CD8-positive, alpha-beta memory T cell (primary cell): ENCODE measurements around the gene TUBGCP3. TPM values are rescaled to one million over a fixed set of nuclear protein-coding genes. Genes with fewer than 3 reads are reported as not detected.

Experiments
- CTCF ChIA-PET: fragments of 350-600 bp; sonication (Branson Sonifier 250); formaldehyde crosslinking; loops from one replicate; lab custom pipeline; 2021; ENCODE audit warnings: antibody characterized with exemption; lab: Charles Lee
- POLR2A ChIA-PET: fragments of 350-600 bp; sonication (Branson Sonifier 250); formaldehyde crosslinking; loops from one replicate; lab custom pipeline; 2021; ENCODE audit warnings: antibody characterized with exemption; lab: Charles Lee
- DNase-seq, 5 donors: peaks; one replicate each; pipeline versions ENCODE4 v3.0.0 to v3.0.0-alpha.2; 2020 to 2022; ENCODE audit warnings: mixed read lengths in 1 of 5
- H3K27ac ChIP-seq: one replicate; pipeline ENCODE4 v1.7.0; 2013; ENCODE audit warnings: low read depth, mild to moderate bottlenecking, low read length, moderate library complexity
- H3K27me3 ChIP-seq: 2 replicates; pipeline ENCODE4 v1.7.0; 2013; ENCODE audit warnings: low read length, mild to moderate bottlenecking; ENCODE audit not compliant: insufficient read depth, poor library complexity, severe bottlenecking
- H3K36me3 ChIP-seq: 2 replicates; pipeline ENCODE4 v1.7.0; 2013; ENCODE audit warnings: mild to moderate bottlenecking, low read length, moderate library complexity; ENCODE audit not compliant: insufficient read depth
- H3K4me1 ChIP-seq: 2 replicates; pipeline ENCODE4 v1.7.0; 2013; ENCODE audit warnings: mild to moderate bottlenecking, low read length, moderate library complexity; ENCODE audit not compliant: insufficient read depth
- H3K4me3 ChIP-seq: 2 replicates; pipeline ENCODE4 v1.7.0; 2013; ENCODE audit warnings: mild to moderate bottlenecking, low read length
- H3K9me3 ChIP-seq: 2 replicates; pipeline ENCODE4 v1.7.0; 2013; ENCODE audit warnings: mild to moderate bottlenecking, low read length
- H3K27ac Mint-ChIP-seq, 8 donors: one replicate each; pipeline ENCODE4 v1.8.0; 2020 to 2021; ENCODE audit warnings: mixed read lengths in 8 of 8, mild to moderate bottlenecking in 6 of 8, inconsistent platforms in 3 of 8, moderate library complexity in 3 of 8
- H3K27me3 Mint-ChIP-seq, 2 donors: one replicate each; pipeline ENCODE4 v1.8.0; 2020 to 2021; ENCODE audit warnings: mixed read lengths in 2 of 2, mild to moderate bottlenecking in 1 of 2, moderate library complexity in 1 of 2
- H3K36me3 Mint-ChIP-seq, 3 donors: one replicate each; pipeline ENCODE4 v1.8.0; 2020 to 2021; ENCODE audit warnings: mixed read lengths in 3 of 3, inconsistent platforms in 1 of 3, mild to moderate bottlenecking in 1 of 3
- H3K4me1 Mint-ChIP-seq, 3 donors: one replicate each; pipeline ENCODE4 v1.8.0; 2020 to 2021; ENCODE audit warnings: mixed read lengths in 3 of 3, inconsistent platforms in 1 of 3, mild to moderate bottlenecking in 1 of 3
- H3K4me3 Mint-ChIP-seq, 7 donors: one replicate each; pipeline ENCODE4 v1.8.0; 2020 to 2021; ENCODE audit warnings: mixed read lengths in 7 of 7, mild to moderate bottlenecking in 6 of 7, moderate library complexity in 4 of 7, inconsistent platforms in 2 of 7
- H3K9me3 Mint-ChIP-seq, 5 donors: one replicate each; pipeline ENCODE4 v1.8.0; 2020 to 2022; ENCODE audit warnings: mixed read lengths in 5 of 5, mild to moderate bottlenecking in 3 of 5, moderate library complexity in 2 of 5, inconsistent platforms in 1 of 5
- polyA plus RNA-seq: library from polyadenylated mRNA; unstranded; fragments of 300-500 nt; fragmentation: Illumina TruSeq; gene quantifications from one replicate; pipeline ENCODE4 v1.2.3, GENCODE V29; 2021
- total RNA-seq, 2 experiments: library from RNA; stranded (reverse); gene quantifications; one replicate each; pipeline ENCODE4 v1.2.3, GENCODE V29; 2021

The TUBGCP3 gene
- total and polyA plus RNA-seq, 3 experiments from 2014 or later, result 16.8 to 47.0 (median 45.8) TPM

GRCh38 chr13:112449545-112449930 is 138.4 kb downstream of the TUBGCP3 start:
- H3K36me3 ChIP-seq, result no peaks in the 10 kb centered on the region
- Mint-ChIP-seq H3K4me1 (no peaks in the 10 kb centered on the region), H3K4me3 (no peak overlapping the region), H3K9me3 (no peaks in the 10 kb centered on the region), H3K27ac (no peak overlapping the region), H3K27me3 (peaks cover 4 to 9% of the 10 kb centered on the region in 2 donors), H3K36me3 (no peaks in the 10 kb centered on the region)
- H3K4me1 ChIP-seq, result no peaks in the 10 kb centered on the region
- no peaks in the 10 kb centered on the region for H3K9me3 ChIP-seq
- no peak overlapping the region for H3K27ac ChIP-seq
- H3K27me3 ChIP-seq, result no peaks in the 10 kb centered on the region
- no peak for DNase-seq
- H3K4me3 ChIP-seq, result no peak overlapping the region
- ChIA-PET POLR2A (no interaction called here), CTCF (no interaction called here)

DNA sequence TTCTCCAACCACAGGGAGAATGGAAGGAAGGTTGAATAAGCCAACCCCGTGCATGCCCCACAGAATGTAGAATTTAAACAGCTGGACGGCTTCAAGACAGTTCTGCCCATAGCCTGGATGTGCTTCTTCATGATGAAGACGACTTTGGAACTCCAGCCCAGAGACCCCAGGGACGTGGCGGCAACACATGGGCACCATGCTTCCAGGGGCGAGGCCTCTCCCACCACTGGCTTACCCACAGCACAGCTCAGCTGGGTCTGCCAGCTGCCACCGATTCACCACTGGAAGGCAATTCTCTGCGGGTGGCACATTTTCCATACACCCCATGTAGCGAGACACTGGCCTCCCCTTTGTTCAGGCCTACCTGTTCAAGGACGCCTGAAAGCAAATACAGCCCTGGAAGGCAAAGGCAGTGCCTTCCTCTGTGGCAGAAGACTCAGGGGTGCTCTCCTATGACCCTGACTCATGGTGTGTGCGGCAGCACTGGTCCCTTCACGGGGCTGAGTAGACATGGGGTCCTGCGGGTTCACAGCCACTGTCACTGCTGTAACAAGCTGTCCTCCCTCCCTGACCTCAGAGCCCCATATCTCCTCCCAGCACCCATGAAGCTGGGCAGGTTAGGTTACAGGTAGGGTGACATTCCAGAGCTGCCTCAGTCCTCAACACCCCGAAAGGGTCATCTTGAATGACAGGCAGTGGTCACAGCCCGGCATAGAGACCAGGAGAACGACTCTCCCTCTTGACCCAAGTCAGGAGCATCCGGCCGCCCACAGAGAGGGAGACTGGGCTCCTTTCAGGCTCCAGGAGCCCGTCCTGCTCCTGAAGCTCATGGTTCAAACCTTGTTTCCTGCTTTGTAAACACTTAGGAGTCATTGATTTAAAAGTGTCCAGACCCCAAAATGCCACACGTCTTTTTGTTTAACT is 139.1 kb downstream of the TUBGCP3 start:
- no peaks in the 10 kb centered on the region for H3K4me1 ChIP-seq
- Mint-ChIP-seq H3K36me3 (no peaks in the 10 kb centered on the region), H3K27me3 (peaks cover 5 to 11% of the 10 kb centered on the region in 2 donors), H3K4me1 (peaks cover 0 to under 1% (median 0%) of the 10 kb centered on the region in 3 donors), H3K4me3 (no peak overlapping the region), H3K27ac (no peak overlapping the region), H3K9me3 (no peaks in the 10 kb centered on the region)
- no peaks in the 10 kb centered on the region for H3K9me3 ChIP-seq
- H3K4me3 ChIP-seq, result no peak overlapping the region
- CTCF ChIA-PET, result no interaction called here
- DNase-seq, result no peak
- POLR2A ChIA-PET, result no interaction called here
- H3K27ac ChIP-seq, result no peak overlapping the region
- H3K27me3 ChIP-seq, result no peaks in the 10 kb centered on the region
- H3K36me3 ChIP-seq, result no peaks in the 10 kb centered on the region

- H3K27me3 Mint-ChIP-seq, result peaks cover 3 to 20% of the 10 kb centered on the region in 2 donors
- H3K27ac Mint-ChIP-seq, result no peak overlapping the region
- H3K36me3 Mint-ChIP-seq, result no peaks in the 10 kb centered on the region
- DNase-seq, result no peak
- CTCF ChIA-PET, result no interaction called here
- H3K4me1 Mint-ChIP-seq, result peaks cover 1 to 3% (median 3%) of the 10 kb centered on the region in 3 donors
- Histone ChIP-seq H3K36me3 (no peaks in the 10 kb centered on the region), H3K27me3 (no peaks in the 10 kb centered on the region), H3K9me3 (no peaks in the 10 kb centered on the region), H3K4me1 (no peaks in the 10 kb centered on the region), H3K27ac (no peak overlapping the region), H3K4me3 (no peak overlapping the region)
- H3K4me3 Mint-ChIP-seq, result no peak overlapping the region
- H3K9me3 Mint-ChIP-seq, result no peaks in the 10 kb centered on the region
- POLR2A ChIA-PET, result no interaction called here
Observed at GRCh38 chr13:112447761-112448603, 140.0 kb downstream of the TUBGCP3 start.

GRCh38 chr13:112447306-112447705 is 140.6 kb downstream of the TUBGCP3 start:
- H3K4me3 ChIP-seq, result no peak overlapping the region
- no peak for DNase-seq
- H3K27ac Mint-ChIP-seq, result no peak overlapping the region
- ChIA-PET POLR2A (no interaction called here), CTCF (no interaction called here)
- no peaks in the 10 kb centered on the region for H3K4me1 ChIP-seq
- peaks cover 1 to 4% (median 3%) of the 10 kb centered on the region in 3 donors for H3K4me1 Mint-ChIP-seq
- H3K36me3 Mint-ChIP-seq, result no peaks in the 10 kb centered on the region
- no peak overlapping the region for H3K27ac ChIP-seq
- H3K36me3 ChIP-seq, result no peaks in the 10 kb centered on the region
- no peaks in the 10 kb centered on the region for H3K9me3 Mint-ChIP-seq
- H3K9me3 ChIP-seq, result no peaks in the 10 kb centered on the region
- H3K4me3 Mint-ChIP-seq, result no peak overlapping the region
- no peaks in the 10 kb centered on the region for H3K27me3 ChIP-seq
- H3K27me3 Mint-ChIP-seq, result peaks cover 3 to 24% of the 10 kb centered on the region in 2 donors

- H3K36me3 ChIP-seq, result no peaks in the 10 kb centered on the region
- DNase-seq, result no peak
- no peak overlapping the region for H3K27ac Mint-ChIP-seq
Observed at GRCh38 chr13:112446867-112447266, 141.1 kb downstream of the TUBGCP3 start.

GRCh38 chr13:112446347-112446861 is 141.5 kb downstream of the TUBGCP3 start:
- no peak overlapping the region for H3K27ac Mint-ChIP-seq
- H3K9me3 Mint-ChIP-seq, result no peaks in the 10 kb centered on the region
- H3K36me3 Mint-ChIP-seq, result no peaks in the 10 kb centered on the region
- no peak overlapping the region for H3K4me3 Mint-ChIP-seq
- Histone ChIP-seq H3K9me3 (no peaks in the 10 kb centered on the region), H3K27ac (no peak overlapping the region), H3K27me3 (no peaks in the 10 kb centered on the region), H3K4me3 (no peak overlapping the region), H3K36me3 (no peaks in the 10 kb centered on the region), H3K4me1 (no peaks in the 10 kb centered on the region)
- H3K4me1 Mint-ChIP-seq, result peaks cover 1 to 4% (median 3%) of the 10 kb centered on the region in 3 donors
- CTCF ChIA-PET, result no interaction called here
- POLR2A ChIA-PET, result no interaction called here
- peaks cover 3 to 28% of the 10 kb centered on the region in 2 donors for H3K27me3 Mint-ChIP-seq
- no peak for DNase-seq

More at GRCh38 chr13:112446867-112447266, 141.1 kb downstream of the TUBGCP3 start:
- POLR2A ChIA-PET, result no interaction called here
- Mint-ChIP-seq H3K4me1 (peaks cover 1 to 4% (median 3%) of the 10 kb centered on the region in 3 donors), H3K9me3 (no peaks in the 10 kb centered on the region), H3K27me3 (peaks cover 3 to 25% of the 10 kb centered on the region in 2 donors), H3K4me3 (no peak overlapping the region), H3K36me3 (no peaks in the 10 kb centered on the region)
- CTCF ChIA-PET, result no interaction called here
- H3K4me1 ChIP-seq, result no peaks in the 10 kb centered on the region
- no peaks in the 10 kb centered on the region for H3K27me3 ChIP-seq
- H3K27ac ChIP-seq, result no peak overlapping the region
- H3K9me3 ChIP-seq, result no peaks in the 10 kb centered on the region
- H3K4me3 ChIP-seq, result no peak overlapping the region

- no peak overlapping the region for H3K4me3 Mint-ChIP-seq
- peaks cover 1 to 4% (median 3%) of the 10 kb centered on the region in 3 donors for H3K4me1 Mint-ChIP-seq
- H3K9me3 Mint-ChIP-seq, result no peaks in the 10 kb centered on the region
- H3K36me3 Mint-ChIP-seq, result no peaks in the 10 kb centered on the region
- ChIA-PET POLR2A (no interaction called here), CTCF (no interaction called here)
- no peak overlapping the region for H3K27ac Mint-ChIP-seq
- Histone ChIP-seq H3K4me3 (no peak overlapping the region), H3K9me3 (no peaks in the 10 kb centered on the region), H3K36me3 (no peaks in the 10 kb centered on the region), H3K27ac (no peak overlapping the region), H3K27me3 (no peaks in the 10 kb centered on the region), H3K4me1 (no peaks in the 10 kb centered on the region)
- H3K27me3 Mint-ChIP-seq, result peaks cover 3 to 32% of the 10 kb centered on the region in 2 donors
- no peak for DNase-seq
Observed at GRCh38 chr13:112445411-112446271, 142.3 kb downstream of the TUBGCP3 start.
